PC-3 (cell line): ENCODE results near the gene CLRN3. TPM values are rescaled to one million over a fixed set of nuclear protein-coding genes. Genes with fewer than 3 reads are reported as not detected.

Experiments
- ATAC-seq: fragments of 200-7000 bp; cut with Tn5 transposase; 2 replicates; pipeline ENCODE4 v1.9.1; 2020; ENCODE audit warnings: mild to moderate bottlenecking, moderate library complexity
- BruUV-seq: library from RNA; stranded (reverse); fragments of 400-500 nt; replicated peaks from 2 replicates; lab custom pipeline; 2021; lab: Mats Ljungman, UMichigan
- CTCF ChIA-PET: fragments of 300-600 bp; sonication (Branson Sonifier 250); formaldehyde crosslinking; loops from one replicate; lab custom pipeline; 2022; ENCODE audit warnings: antibody characterized with exemption; lab: Charles Lee
- POLR2A ChIA-PET: fragments of 300-600 bp; sonication (Branson Sonifier 250); formaldehyde crosslinking; loops from one replicate; lab custom pipeline; 2022; ENCODE audit warnings: antibody characterized with exemption; ENCODE audit not compliant: unreplicated experiment; lab: Charles Lee
- DNase-seq: peaks from one replicate; pipeline ENCODE4 v3.0.0-alpha.2; 2015
- H2AFZ ChIP-seq: fragments of 300-600 bp; sonication (generic); 2 replicates; pipeline ENCODE4 v1.6.0; 2016; ENCODE audit warnings: antibody characterized with exemption, low read length
- H3F3A ChIP-seq: fragments of 300-600 bp; sonication (generic); one replicate; pipeline ENCODE4 v1.6.0; 2017; ENCODE audit warnings: antibody characterized with exemption, low read length, control low read depth, mild to moderate bottlenecking; ENCODE audit not compliant: unreplicated experiment
- H3K27ac ChIP-seq: fragments of 300-600 bp; sonication (generic); 2 replicates; pipeline ENCODE4 v1.5.1; 2016; ENCODE audit warnings: mild to moderate bottlenecking, low read length
- H3K27me3 ChIP-seq: fragments of 300-600 bp; sonication (generic); 2 replicates; pipeline ENCODE4 v1.6.1; 2016; ENCODE audit warnings: low read length, mixed read lengths
- H3K36me3 ChIP-seq: fragments of 300-600 bp; sonication (generic); 2 replicates; pipeline ENCODE4 v1.6.1; 2016; ENCODE audit warnings: low read depth, mixed run types, low read length, mixed read lengths
- H3K4me1 ChIP-seq: fragments of 300-600 bp; sonication (generic); 2 replicates; pipeline ENCODE4 v1.5.1; 2016; ENCODE audit warnings: low read length; ENCODE audit not compliant: insufficient read depth
- H3K4me2 ChIP-seq: fragments of 300-600 bp; sonication (generic); 2 replicates; pipeline ENCODE4 v1.6.0; 2016; ENCODE audit warnings: low read length
- H3K4me3 ChIP-seq: fragments of 300-600 bp; sonication (generic); 2 replicates; pipeline ENCODE4 v1.5.1; 2016; ENCODE audit warnings: mild to moderate bottlenecking, low read length, mixed read lengths
- H3K79me2 ChIP-seq: fragments of 300-600 bp; sonication (generic); 2 replicates; pipeline ENCODE4 v1.6.1; 2017; ENCODE audit warnings: low read length, mixed read lengths
- H3K9ac ChIP-seq: fragments of 300-600 bp; sonication (generic); 2 replicates; pipeline ENCODE4 v1.6.0; 2016; ENCODE audit warnings: mild to moderate bottlenecking, low read length
- H3K9me2 ChIP-seq: fragments of 300-600 bp; sonication (generic); replicated peaks from 2 replicates; pipeline ENCODE4 v1.6.1; 2016; ENCODE audit warnings: mixed run types, low read length, mixed read lengths
- H3K9me3 ChIP-seq: fragments of 300-600 bp; sonication (generic); 2 replicates; pipeline ENCODE4 v1.6.1; 2016; ENCODE audit warnings: low read length, mixed read lengths
- H4K20me1 ChIP-seq: fragments of 300-600 bp; sonication (generic); 2 replicates; pipeline ENCODE4 v1.6.1; 2016; ENCODE audit warnings: low read length, mixed read lengths
- EZH2 ChIP-seq: fragments of 300-600 bp; sonication (generic); IDR thresholded peaks from one replicate; pipeline ENCODE4 v1.6.1; 2017; ENCODE audit warnings: antibody characterized with exemption, mild to moderate bottlenecking, low read length; ENCODE audit not compliant: unreplicated experiment
- EZH2phosphoT487 ChIP-seq: fragments of 300-600 bp; sonication (generic); IDR thresholded peaks from 2 replicates; pipeline ENCODE4 v1.6.1; 2018; ENCODE audit warnings: mild to moderate bottlenecking, antibody characterized with exemption, low read length, borderline replicate concordance
- intact Hi-C: fragments of 100-400 bp; cut with micrococcal nuclease; formaldehyde crosslinking; loops from 2 replicates; pipeline ENCODE4 v1.9.0; 2023
- total RNA-seq: library from RNA; depleted of rRNA; stranded (reverse); fragments of >200 nt; gene quantifications from 2 replicates; pipeline ENCODE4 v1.2.3, GENCODE V29; 2014
- TF ChIP-seq, protein P1 (sequence below): fragments of 300-600 bp; sonication (generic); conservative IDR thresholded peaks from 2 replicates; pipeline ENCODE4 v1.5.1; 2017; ENCODE audit warnings: antibody characterized with exemption, low read depth, mild to moderate bottlenecking, low read length

The CLRN3 gene
- total RNA-seq, 1 experiment from 2014 or later, result not detected

DNA sequence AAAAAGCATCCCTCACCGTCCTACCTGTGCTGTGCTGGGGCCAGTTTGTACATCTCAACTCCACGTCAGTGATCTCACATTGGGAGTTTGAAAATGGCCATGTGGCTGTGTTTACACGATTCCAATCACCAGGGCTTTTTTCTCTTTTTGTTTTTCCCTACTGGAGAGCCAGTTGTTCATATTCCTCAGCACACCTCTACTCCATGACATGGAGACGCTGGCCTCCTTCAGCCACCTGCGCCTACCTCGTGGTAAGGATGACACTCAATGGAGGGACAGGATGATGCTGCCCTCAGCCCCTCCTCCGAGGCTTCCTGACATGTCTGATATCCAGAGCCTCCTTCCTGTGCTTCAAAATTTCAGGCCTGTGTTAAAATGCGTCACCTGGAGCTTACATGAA is 10.3 kb downstream of the CLRN3 start:
- Histone ChIP-seq H3K9ac (no peak overlapping the region), H3K9me2 (no peaks in the 10 kb centered on the region), H3F3A (no peaks in the 10 kb centered on the region), H3K9me3 (no peaks in the 10 kb centered on the region), H3K4me1 (no peaks in the 10 kb centered on the region), H2AFZ (no peak overlapping the region), H3K27me3 (peaks cover 2% of the 10 kb centered on the region; the same call in 1 of the 2 replicates), H3K4me2 (no peak overlapping the region), H3K27ac (no peak overlapping the region), H3K4me3 (no peak overlapping the region), H4K20me1 (no peaks in the 10 kb centered on the region), H3K36me3 (no peaks in the 10 kb centered on the region), H3K79me2 (no peaks in the 10 kb centered on the region)
- no TSS peak for BruUV-seq
- DNase-seq (no peak), ATAC-seq (no peak)
- TF ChIP-seq, protein P1, sequence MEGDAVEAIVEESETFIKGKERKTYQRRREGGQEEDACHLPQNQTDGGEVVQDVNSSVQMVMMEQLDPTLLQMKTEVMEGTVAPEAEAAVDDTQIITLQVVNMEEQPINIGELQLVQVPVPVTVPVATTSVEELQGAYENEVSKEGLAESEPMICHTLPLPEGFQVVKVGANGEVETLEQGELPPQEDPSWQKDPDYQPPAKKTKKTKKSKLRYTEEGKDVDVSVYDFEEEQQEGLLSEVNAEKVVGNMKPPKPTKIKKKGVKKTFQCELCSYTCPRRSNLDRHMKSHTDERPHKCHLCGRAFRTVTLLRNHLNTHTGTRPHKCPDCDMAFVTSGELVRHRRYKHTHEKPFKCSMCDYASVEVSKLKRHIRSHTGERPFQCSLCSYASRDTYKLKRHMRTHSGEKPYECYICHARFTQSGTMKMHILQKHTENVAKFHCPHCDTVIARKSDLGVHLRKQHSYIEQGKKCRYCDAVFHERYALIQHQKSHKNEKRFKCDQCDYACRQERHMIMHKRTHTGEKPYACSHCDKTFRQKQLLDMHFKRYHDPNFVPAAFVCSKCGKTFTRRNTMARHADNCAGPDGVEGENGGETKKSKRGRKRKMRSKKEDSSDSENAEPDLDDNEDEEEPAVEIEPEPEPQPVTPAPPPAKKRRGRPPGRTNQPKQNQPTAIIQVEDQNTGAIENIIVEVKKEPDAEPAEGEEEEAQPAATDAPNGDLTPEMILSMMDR, result no peak
- TF ChIP-seq EZH2 (no peak), EZH2phosphoT487 (no peak)
- intact Hi-C loops, result no loop called here
- ChIA-PET POLR2A (no interaction called here), CTCF (no interaction called here)

DNA sequence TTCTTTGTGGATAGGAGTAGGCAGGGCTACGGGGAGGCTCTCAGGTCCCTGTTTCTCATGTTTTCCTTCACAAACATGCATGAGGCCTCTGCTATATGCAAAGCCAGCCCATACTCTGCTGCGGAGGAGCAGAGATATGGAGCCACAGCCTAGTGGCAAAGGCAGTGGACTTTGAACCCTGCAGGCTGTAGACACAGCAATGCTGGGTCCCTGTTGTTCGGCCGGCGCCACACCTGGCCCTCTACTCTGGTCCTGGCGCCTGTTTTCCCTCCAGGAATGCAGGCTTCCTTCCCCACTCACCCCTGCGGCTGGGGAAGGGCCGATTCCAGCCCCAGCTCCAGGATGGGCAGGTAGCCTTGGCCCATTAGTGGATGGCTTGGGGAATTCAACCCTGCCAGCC is 11.5 kb downstream of the CLRN3 start:
- no peaks in the 10 kb centered on the region for H3F3A ChIP-seq
- BruUV-seq, result no TSS peak
- TF ChIP-seq, protein P1, result no peak
- no peak for TF ChIP-seq EZH2
- TF ChIP-seq EZH2phosphoT487, result no peak
- intact Hi-C loops, result no loop called here
- no peaks in the 10 kb centered on the region for H4K20me1 ChIP-seq
- H3K27ac ChIP-seq, result no peak overlapping the region
- H3K4me2 ChIP-seq, result no peak overlapping the region
- no peak overlapping the region for H2AFZ ChIP-seq
- DNase-seq (no peak), ATAC-seq (no peak)
- CTCF ChIA-PET, result no interaction called here
- H3K79me2 ChIP-seq, result no peaks in the 10 kb centered on the region
- peaks cover 11% of the 10 kb centered on the region for H3K27me3 ChIP-seq
- no peaks in the 10 kb centered on the region for H3K9me2 ChIP-seq
- no peaks in the 10 kb centered on the region for H3K9me3 ChIP-seq
- H3K4me3 ChIP-seq, result no peak overlapping the region
- H3K4me1 ChIP-seq, result no peaks in the 10 kb centered on the region
- POLR2A ChIA-PET, result interaction anchor here (0.6 kb wide), 1 partner anchor 145 kb away, joined by 3 read pairs; no protein-coding TSS in a partner anchor
- no peak overlapping the region for H3K9ac ChIP-seq
- H3K36me3 ChIP-seq, result no peaks in the 10 kb centered on the region

- no peak for TF ChIP-seq EZH2phosphoT487
- no peak for TF ChIP-seq EZH2
- TF ChIP-seq, protein P1, result no peak
- no peaks in the 10 kb centered on the region for H3K9me3 ChIP-seq
- no peak overlapping the region for H3K4me2 ChIP-seq
- H3K36me3 ChIP-seq, result no peaks in the 10 kb centered on the region
- intact Hi-C loops, result no loop called here
- ChIA-PET CTCF (no interaction called here), POLR2A (no interaction called here)
- no peaks in the 10 kb centered on the region for H3K79me2 ChIP-seq
- DNase-seq (no peak), ATAC-seq (no peak)
- H3F3A ChIP-seq, result no peaks in the 10 kb centered on the region
- H4K20me1 ChIP-seq, result no peaks in the 10 kb centered on the region
- no peak overlapping the region for H3K27ac ChIP-seq
- no peaks in the 10 kb centered on the region for H3K4me1 ChIP-seq
- H3K9ac ChIP-seq, result no peak overlapping the region
- no TSS peak for BruUV-seq
- H3K4me3 ChIP-seq, result no peak overlapping the region
- no peak overlapping the region for H2AFZ ChIP-seq
- peaks cover 11% of the 10 kb centered on the region for H3K27me3 ChIP-seq
- no peaks in the 10 kb centered on the region for H3K9me2 ChIP-seq
Observed at GRCh38 chr10:127880557-127880956, 12.2 kb downstream of the CLRN3 start.
